Testis (tissue), 3 donors: ENCODE data around the gene PDE7B. TPM values are rescaled to one million over a fixed set of nuclear protein-coding genes. Genes with fewer than 3 reads are reported as not detected.

Experiments
- DNase-seq: peaks from one replicate; pipeline ENCODE4 v3.0.0-alpha.2; 2019
- H3K27ac ChIP-seq, 2 donors: fragments of 200-600 bp; sonication (generic); one replicate each; pipeline ENCODE4 v1.5.1; 2019
- H3K27me3 ChIP-seq: fragments of 200-600 bp; sonication (generic); one replicate; pipeline ENCODE4 v1.5.1; 2019
- H3K36me3 ChIP-seq: fragments of 200-600 bp; sonication (generic); one replicate; pipeline ENCODE4 v1.5.1; 2017; ENCODE audit warnings: low read depth; ENCODE audit errors: missing control alignments
- H3K4me1 ChIP-seq: fragments of 200-600 bp; sonication (generic); one replicate; pipeline ENCODE4 v1.5.1; 2019
- H3K4me3 ChIP-seq, 2 donors: fragments of 200-600 bp; sonication (generic); one replicate each; pipeline ENCODE4 v1.5.1; 2017 to 2019
- H3K9me3 ChIP-seq: fragments of 200-600 bp; sonication (generic); one replicate; pipeline ENCODE4 v1.5.1; 2017
- CTCF ChIP-seq, 3 experiments: fragments of 450-650 bp in 2 of 3; fragments of 200-600 bp in 1 of 3; sonication (generic) in 1 of 3; IDR thresholded peaks; one replicate each; pipeline ENCODE4 v1.5.1; 2016 to 2019; ENCODE audit warnings: antibody characterized with exemption in 3 of 3, mild to moderate bottlenecking in 2 of 3, moderate library complexity in 1 of 3
- POLR2A ChIP-seq: fragments of 450-650 bp; IDR thresholded peaks from one replicate; pipeline ENCODE4 v1.6.1; 2017; ENCODE audit warnings: antibody characterized with exemption, mild to moderate bottlenecking, moderate library complexity
- WGBS, 2 donors: methylation state at CpG; one replicate each; pipeline ENCODE4 v1.1.5; 2018; 5-methylcytosine and 5-hydroxymethylcytosine counted together
- intact Hi-C: fragments of 100-400 bp; cut with DNase I; formaldehyde crosslinking; loops from one replicate; pipeline ENCODE4 v1.15.1; 2023; ENCODE audit warnings: low total_unique reads
- polyA plus RNA-seq: library from polyadenylated mRNA; stranded (reverse); fragments of 350-450 nt; fragmentation: Illumina TruSeq; extraction: RNeasy Lipid Tissue Mini Kit (QIAGEN cat#74804); gene quantifications from one replicate; pipeline ENCODE4 v1.2.3, GENCODE V29; 2014; ENCODE audit warnings: low read depth, low replicate concordance; ENCODE audit not compliant: insufficient read depth
- total RNA-seq, 2 donors: library from RNA; depleted of rRNA; stranded (reverse); fragments of >200 nt; gene quantifications; one replicate each; pipeline ENCODE4 v1.2.3, GENCODE V29; 2016

The PDE7B gene
- total and polyA plus RNA-seq, 3 donors from 2014 or later = 3.7 to 6.9 (median 4.4) TPM

- no peak for TF ChIP-seq POLR2A
- no peak for TF ChIP-seq CTCF (IDR thresholded peaks at IDR 0.05)
- Histone ChIP-seq H3K4me3 (no peak overlapping the region), H3K4me1 (peaks cover 9% of the 10 kb centered on the region), H3K27ac (no peak overlapping the region), H3K27me3 (no peaks in the 10 kb centered on the region), H3K36me3 (no peaks in the 10 kb centered on the region), H3K9me3 (no peaks in the 10 kb centered on the region)
- no peak for DNase-seq
- 81 to 91% methylated on average over 2 of the region's 2 CpGs for WGBS, 2 donors
- intact Hi-C loops = loop anchor here (10.0 kb wide), 1 partner anchor 694 kb away; no protein-coding TSS in a partner anchor
These were observed 377.3 kb downstream of the PDE7B start for GRCh38 chr6:136228814-136229213.

- H3K4me3 ChIP-seq = no peak overlapping the region
- TF ChIP-seq CTCF (IDR thresholded peaks at IDR 0.05) (no peak), POLR2A (no peak)
- no peaks in the 10 kb centered on the region for H3K9me3 ChIP-seq
- no peaks in the 10 kb centered on the region for H3K27me3 ChIP-seq
- DNase-seq = no peak
- intact Hi-C loops = no loop called here
- H3K27ac ChIP-seq = no peak overlapping the region
- no peaks in the 10 kb centered on the region for H3K36me3 ChIP-seq
- peaks cover 9% of the 10 kb centered on the region for H3K4me1 ChIP-seq
- WGBS, 2 donors = 93% methylated on average over 2 of the region's 2 CpGs
These were observed 378.8 kb downstream of the PDE7B start for GRCh38 chr6:136230219-136230853.

GRCh38 chr6:136232701-136233100 is 381.2 kb downstream of the PDE7B start:
- no peak for DNase-seq
- H3K36me3 ChIP-seq = no peaks in the 10 kb centered on the region
- WGBS, 2 donors = 93 to 96% methylated on average over 1 of the region's 1 CpG
- H3K4me1 ChIP-seq = no peaks in the 10 kb centered on the region
- no peaks in the 10 kb centered on the region for H3K9me3 ChIP-seq
- intact Hi-C loops = no loop called here
- H3K27me3 ChIP-seq = no peaks in the 10 kb centered on the region
- TF ChIP-seq CTCF (IDR thresholded peaks at IDR 0.05) (no peak), POLR2A (no peak)
- no peak overlapping the region for H3K27ac ChIP-seq
- H3K4me3 ChIP-seq = no peak overlapping the region

- Histone ChIP-seq H3K27ac (no peak overlapping the region), H3K9me3 (no peaks in the 10 kb centered on the region), H3K4me1 (no peaks in the 10 kb centered on the region), H3K36me3 (no peaks in the 10 kb centered on the region), H3K4me3 (no peak overlapping the region), H3K27me3 (no peaks in the 10 kb centered on the region)
- WGBS, 2 donors = 88% methylated on average over 4 of the region's 4 CpGs
- no peak for DNase-seq
- TF ChIP-seq CTCF (IDR thresholded peaks at IDR 0.05) (no peak), POLR2A (no peak)
- intact Hi-C loops = no loop called here
These were observed 383.7 kb downstream of the PDE7B start for GRCh38 chr6:136235233-136235564.
